GM20000 (cell line): ENCODE results near the gene HCFC1.

Experiments used
- DNase-seq: peaks from one replicate; pipeline ENCODE4 v3.0.0; 2012; ENCODE audit warnings: low spot score
- TF ChIP-seq, protein P1 (sequence below): IDR thresholded peaks from 2 replicates; pipeline ENCODE4 v1.5.1; 2012; ENCODE audit warnings: mild to moderate bottlenecking, control low read depth; ENCODE audit errors: extremely low read depth, missing control alignments

Gene HCFC1

DNA sequence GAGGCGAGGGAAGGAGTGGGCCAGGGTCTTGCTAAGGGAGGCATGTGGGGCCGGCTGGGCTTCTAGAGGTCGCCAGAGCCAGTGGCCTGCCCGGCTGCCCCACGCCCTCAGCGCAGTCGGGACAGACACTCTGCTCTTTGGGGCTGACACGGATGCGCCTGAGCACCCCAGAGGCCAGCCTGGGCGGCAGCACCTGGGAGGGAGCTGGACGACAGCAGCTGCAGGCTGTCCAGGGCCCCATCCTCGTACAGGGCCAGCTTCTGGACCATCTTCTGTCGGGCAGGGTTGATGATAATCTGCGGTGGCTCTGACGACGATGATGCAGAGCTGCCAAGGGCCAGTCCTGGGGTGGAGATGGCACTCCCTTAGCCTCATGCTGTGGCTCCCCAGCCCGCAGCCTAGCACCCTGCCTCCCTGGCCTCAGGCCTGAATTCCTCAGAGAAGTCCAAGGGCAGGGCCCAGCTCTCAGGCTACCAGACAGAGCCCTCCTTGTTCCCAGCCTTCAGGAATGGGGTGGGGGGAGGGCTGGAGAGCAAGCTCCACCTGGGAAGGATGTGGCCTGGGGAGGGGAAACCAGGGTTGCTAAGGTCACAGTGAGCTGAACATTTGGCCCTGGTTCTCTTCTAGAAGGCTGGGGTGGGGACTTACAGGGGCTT is 40.8 kb upstream of the HCFC1 start:
- TF ChIP-seq, protein P1, sequence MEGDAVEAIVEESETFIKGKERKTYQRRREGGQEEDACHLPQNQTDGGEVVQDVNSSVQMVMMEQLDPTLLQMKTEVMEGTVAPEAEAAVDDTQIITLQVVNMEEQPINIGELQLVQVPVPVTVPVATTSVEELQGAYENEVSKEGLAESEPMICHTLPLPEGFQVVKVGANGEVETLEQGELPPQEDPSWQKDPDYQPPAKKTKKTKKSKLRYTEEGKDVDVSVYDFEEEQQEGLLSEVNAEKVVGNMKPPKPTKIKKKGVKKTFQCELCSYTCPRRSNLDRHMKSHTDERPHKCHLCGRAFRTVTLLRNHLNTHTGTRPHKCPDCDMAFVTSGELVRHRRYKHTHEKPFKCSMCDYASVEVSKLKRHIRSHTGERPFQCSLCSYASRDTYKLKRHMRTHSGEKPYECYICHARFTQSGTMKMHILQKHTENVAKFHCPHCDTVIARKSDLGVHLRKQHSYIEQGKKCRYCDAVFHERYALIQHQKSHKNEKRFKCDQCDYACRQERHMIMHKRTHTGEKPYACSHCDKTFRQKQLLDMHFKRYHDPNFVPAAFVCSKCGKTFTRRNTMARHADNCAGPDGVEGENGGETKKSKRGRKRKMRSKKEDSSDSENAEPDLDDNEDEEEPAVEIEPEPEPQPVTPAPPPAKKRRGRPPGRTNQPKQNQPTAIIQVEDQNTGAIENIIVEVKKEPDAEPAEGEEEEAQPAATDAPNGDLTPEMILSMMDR = no peak
- no peak for DNase-seq

DNA sequence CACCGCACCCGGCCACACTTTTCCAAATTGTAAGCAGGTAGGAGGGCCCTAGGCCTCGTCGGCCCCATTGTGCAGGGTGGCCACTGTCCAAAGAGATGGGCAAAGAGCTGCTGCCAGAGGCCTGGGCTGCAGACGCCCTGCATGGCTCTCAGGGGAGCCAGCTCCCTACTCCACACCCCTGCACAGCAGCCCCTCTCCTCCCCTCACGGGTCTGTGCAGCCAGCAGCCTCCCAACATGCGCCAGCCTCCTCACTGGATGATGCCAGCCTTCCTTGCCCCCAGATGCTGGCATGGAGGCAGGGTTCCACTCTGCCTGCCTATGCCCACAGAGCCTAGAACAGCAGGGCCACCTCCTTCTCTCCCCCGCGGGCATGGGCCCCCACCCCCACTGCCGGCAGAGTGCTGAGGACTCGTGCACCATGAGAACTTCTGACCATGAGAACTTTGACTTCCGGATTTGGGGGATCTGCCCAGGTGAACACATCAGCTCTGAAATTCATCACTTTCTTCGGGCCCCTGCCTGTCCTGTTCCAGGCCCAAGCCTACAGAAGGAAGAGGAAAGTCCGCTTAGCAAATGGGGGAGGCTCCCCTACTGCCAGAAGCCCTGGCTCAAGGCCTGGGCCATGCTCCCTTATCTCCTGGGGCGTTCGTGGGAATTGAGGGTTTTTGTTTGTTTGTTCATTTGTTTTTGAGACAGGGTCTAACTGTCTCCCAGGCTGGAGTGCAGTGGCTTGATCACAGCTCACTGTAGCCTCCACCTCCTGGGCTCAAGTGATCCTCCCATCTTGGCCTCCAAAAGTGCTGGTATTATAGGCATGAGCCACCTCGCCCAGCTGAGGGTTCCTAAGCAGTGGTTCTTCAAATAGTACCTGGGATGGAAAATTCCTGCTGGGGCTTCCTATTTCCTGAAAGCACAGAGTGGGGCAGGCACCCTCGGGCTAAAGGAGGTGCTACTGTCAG is 40.0 kb upstream of the HCFC1 start:
- TF ChIP-seq, protein P1 = no peak
- DNase-seq = no peak

DNA sequence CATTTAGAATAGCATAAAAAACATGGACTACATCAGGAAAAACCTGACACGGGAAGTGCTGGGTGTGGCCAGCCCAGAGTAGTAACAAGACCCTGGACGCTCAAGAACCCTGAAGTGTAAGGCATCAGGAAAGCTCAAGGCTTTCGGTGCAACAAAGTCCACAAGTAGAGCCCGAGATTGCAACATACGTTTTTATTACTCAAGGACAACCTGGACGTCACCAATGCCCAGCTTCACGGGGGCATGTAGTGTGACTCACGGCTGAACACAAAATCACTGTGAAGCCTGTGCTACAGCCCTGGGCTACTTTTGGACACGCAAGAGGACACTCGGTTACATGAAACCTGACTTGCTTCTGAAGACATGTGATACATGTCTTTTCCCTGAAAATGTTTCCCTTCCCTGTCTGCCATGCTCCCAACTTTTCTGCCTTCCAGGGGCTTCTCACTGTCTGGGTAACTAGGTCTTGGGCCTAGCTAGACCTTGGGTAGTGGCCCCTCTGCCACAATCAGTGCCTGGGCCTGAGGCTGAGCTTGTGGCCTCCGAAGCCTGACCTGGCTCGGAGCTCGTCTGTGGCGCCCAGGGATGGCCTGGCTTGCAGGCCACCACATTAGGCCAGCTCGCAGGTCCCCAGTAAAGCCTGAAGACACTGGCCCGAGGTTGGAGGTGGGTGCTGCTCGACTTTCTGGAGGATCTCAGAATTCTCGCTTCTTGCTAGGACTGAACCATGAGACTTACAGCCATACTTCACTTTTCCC is 38.9 kb upstream of the HCFC1 start:
- DNase-seq = no peak
- TF ChIP-seq, protein P1 = no peak

DNA sequence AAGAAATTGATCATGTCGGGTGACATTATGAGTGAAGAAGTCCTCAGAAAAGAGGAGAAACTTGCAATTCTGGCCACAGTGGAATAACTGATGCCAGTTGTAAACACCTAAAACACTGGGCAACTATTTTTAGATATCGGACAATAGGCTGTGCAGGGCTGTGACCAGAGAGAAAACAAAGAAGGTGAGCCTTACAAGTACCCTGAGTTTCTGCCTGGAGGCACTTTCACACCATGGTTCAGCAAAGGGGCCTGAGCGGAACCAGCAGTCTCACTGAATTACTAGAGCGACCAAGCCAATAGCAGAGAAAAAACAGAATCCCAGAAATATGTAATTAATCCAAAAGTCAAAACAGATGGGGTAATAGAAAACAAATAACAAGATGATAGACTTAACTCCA is 36.9 kb upstream of the HCFC1 start:
- DNase-seq = peak; percentile 18
- TF ChIP-seq, protein P1 = no peak

DNA sequence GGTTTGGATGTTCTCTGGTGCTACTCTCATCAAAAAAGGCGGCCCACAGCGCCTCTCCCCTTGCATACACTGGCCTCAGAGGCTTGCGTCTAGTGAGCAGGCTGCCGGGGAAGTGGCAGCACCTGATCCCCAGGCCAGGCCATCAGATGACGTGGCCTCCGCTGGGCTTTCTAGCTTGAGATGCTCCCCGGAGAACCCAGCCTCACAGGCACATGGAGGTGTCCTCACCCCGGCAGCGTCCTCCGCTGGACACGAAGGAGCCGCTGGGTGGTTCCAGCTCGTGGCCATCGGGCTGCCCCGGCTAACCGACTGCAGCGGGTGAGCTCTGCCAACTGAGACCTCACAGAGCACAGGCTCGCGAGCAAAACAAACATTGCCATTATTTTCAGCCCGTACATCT is 35.3 kb upstream of the HCFC1 start:
- TF ChIP-seq, protein P1 = no peak
- DNase-seq = no peak

DNA sequence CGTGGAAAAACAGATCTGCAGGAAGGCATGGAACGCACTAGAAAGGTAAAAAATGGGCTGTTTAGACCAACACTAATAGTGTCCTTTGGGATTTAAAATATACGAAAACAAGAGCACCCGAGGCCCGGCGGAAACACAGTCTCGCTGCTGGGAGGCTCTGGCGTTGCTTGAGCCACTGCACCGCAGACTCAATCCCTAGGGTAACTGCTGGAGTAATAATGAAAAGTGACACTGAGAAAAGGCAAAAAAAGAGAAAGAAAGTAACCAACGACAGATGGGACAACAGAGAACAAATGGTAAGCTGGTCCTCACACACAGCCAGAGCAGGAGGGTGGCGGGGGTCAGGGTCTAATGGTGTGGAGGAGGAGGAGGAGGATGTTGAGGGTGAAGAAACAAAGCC is 32.7 kb upstream of the HCFC1 start:
- TF ChIP-seq, protein P1 = no peak
- DNase-seq = no peak

DNA sequence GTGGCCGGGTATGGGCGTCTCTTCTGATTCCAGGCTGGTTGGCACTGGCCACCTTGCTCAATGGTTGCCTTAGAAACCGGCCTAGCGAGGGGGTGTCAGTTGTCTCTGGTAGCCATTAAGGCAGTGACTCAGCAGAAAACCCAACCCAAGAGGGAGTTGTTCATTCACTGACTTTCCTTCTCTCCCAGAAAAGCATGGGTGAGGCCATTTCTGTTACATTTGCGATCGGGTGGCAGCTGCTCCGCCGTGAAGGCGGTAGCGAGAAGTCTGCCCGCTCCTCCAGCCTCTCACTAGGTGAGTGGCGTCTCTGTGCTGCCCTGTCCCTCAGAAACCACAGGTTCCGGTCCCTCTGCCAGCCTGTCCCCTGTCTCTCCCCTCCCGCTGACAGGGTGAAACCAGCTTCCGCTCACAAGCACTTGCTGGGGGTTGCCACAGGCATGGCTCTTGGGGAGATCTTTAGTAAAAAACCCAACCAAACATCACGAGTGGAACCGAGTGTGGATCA is 30.6 kb upstream of the HCFC1 start:
- TF ChIP-seq, protein P1 = no peak
- DNase-seq = peak; percentile 23
